A549 (cell line): ENCODE results near the gene USP6NL.

ENCODE experiments used
- CTCF ChIP-seq: fragments of >200 bp; sonication (Bioruptor Twin); formaldehyde crosslinking; IDR thresholded peaks from 3 replicates; pipeline ENCODE4 v1.5.1; 2016
- EHMT2 ChIP-seq: fragments of 200-600 bp; sonication (generic); IDR thresholded peaks from 2 replicates; pipeline ENCODE4 v1.6.1; 2016; ENCODE audit warnings: antibody characterized with exemption, low read depth, mild to moderate bottlenecking, moderate library complexity
- MAFK ChIP-seq: fragments of 450-650 bp; IDR thresholded peaks from 2 replicates; pipeline ENCODE4 v1.6.1; 2014; ENCODE audit not compliant: partially characterized antibody
- SREBF2 ChIP-seq: fragments of 450-650 bp; IDR thresholded peaks from 2 replicates; pipeline ENCODE4 v1.6.1; 2014; ENCODE audit warnings: mild to moderate bottlenecking, moderate library complexity
- TF ChIP-seq, protein P1 (sequence below): fragments of 200-600 bp; sonication (generic); IDR thresholded peaks from 2 replicates; pipeline ENCODE4 v1.6.1; 2016; ENCODE audit warnings: antibody characterized with exemption, mild to moderate bottlenecking, moderate library complexity

DNA sequence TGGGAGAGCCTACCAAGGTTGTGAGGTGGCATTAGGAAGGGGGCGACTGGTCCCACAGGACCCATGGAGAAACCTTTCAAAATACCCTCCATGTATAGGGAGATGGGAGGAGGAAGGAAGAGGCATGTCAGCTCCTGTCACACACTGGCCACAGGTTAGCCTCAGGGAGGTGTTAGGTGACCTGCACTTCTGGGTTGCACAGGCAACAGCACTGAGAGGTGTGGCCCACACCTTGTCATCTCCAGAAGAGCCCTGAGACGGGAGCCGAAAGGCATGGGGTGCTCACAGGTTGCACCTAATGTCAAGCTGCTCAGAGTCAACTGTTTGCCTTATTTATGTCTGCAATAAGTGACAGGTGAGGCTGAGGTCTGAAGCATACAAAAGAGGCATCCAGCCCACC is 14.6 kb upstream of the USP6NL start:
- TF ChIP-seq CTCF, result no peak
- TF ChIP-seq, protein P1, sequence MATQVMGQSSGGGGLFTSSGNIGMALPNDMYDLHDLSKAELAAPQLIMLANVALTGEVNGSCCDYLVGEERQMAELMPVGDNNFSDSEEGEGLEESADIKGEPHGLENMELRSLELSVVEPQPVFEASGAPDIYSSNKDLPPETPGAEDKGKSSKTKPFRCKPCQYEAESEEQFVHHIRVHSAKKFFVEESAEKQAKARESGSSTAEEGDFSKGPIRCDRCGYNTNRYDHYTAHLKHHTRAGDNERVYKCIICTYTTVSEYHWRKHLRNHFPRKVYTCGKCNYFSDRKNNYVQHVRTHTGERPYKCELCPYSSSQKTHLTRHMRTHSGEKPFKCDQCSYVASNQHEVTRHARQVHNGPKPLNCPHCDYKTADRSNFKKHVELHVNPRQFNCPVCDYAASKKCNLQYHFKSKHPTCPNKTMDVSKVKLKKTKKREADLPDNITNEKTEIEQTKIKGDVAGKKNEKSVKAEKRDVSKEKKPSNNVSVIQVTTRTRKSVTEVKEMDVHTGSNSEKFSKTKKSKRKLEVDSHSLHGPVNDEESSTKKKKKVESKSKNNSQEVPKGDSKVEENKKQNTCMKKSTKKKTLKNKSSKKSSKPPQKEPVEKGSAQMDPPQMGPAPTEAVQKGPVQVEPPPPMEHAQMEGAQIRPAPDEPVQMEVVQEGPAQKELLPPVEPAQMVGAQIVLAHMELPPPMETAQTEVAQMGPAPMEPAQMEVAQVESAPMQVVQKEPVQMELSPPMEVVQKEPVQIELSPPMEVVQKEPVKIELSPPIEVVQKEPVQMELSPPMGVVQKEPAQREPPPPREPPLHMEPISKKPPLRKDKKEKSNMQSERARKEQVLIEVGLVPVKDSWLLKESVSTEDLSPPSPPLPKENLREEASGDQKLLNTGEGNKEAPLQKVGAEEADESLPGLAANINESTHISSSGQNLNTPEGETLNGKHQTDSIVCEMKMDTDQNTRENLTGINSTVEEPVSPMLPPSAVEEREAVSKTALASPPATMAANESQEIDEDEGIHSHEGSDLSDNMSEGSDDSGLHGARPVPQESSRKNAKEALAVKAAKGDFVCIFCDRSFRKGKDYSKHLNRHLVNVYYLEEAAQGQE, result no peak
- TF ChIP-seq SREBF2, result no peak
- no peak for TF ChIP-seq MAFK
- TF ChIP-seq EHMT2, result no peak
